Glomerular visceral epithelial cell (primary cell): ENCODE data around the gene LAMB4.

ENCODE experiments used
- DNase-seq: peaks from one replicate; pipeline ENCODE4 v3.0.0-alpha.2; 2016; ENCODE audit errors: extremely low spot score

Gene LAMB4

DNA sequence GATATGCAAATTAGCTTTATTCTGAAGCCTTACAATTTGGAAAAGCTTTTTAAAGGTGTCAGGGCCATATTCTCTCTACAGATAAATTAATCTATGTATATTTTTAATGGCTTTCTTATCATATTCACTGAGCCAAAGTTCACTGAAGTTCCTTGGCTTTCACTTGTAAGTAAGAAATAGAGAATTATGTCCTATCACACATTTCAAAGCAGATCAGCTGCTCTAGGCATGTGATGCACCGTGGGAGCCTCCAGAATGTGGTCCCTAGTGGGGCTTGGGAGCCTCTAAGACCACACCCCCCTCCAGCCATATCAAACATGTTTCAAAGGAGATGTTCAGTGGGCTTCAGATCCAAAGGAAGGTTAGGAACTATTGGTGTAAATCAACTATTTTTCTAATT, 51.5 kb downstream of the LAMB4 start:
- DNase-seq, result no peak

DNA sequence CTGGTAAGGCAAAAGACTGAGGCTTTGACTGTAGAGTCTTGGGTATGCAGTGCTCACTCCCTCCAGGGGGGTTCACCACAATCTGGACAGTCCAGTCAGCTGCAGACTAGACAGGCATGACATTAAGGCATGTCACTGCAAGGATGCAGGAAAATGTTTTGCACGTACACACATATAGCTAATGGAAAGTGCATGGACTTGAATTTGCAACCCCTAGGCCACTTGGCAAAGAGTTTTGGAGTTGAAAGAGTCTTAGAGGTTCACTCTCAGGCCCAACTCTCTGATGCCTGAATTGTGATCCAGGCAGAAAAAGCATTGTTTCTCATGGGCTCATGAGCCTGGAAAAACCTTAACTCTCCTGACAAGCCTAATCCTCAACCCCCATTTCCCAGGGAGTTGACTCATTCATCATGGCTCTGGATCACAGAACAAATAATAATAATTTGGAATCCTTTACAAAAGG, 51.9 kb downstream of the LAMB4 start:
- DNase-seq, result no peak

DNA sequence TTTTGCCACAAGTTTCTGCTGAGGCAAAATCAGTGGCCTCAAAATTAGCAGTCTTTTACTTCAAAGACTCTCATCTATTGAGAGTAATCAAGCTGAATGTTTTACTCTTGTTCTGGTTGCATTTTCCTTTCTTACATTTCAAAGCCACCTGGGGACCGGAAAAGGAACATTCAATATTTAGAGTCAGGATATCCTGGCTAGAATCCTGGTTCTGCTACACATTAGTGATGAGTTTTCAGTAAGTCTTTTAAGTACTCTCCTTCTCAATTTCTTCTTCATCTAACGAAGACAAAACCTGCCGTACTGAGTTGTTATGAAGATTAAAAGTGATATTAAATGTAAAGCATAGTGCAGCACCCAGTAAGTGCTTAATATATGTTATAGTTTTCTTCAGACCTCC, 52.5 kb downstream of the LAMB4 start:
- no peak for DNase-seq

DNA sequence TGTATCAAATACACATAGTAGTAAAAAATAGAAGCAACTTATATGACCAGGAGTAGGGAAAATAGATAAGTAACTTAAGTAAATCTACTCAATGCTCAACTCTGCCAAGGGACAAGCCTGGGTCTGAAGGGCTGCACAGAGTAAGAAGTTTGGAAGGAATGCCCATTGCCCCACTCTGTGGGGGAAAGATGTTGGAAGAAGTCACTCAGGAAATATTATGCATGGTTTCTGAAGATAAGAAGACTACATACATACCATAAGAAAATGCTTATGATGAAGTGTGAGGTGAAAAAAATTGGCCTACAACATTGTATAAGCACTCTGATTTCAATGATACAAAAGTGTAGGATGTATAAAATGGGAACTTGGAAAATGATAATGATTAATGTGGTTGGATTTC, 54.0 kb downstream of the LAMB4 start:
- no peak for DNase-seq

DNA sequence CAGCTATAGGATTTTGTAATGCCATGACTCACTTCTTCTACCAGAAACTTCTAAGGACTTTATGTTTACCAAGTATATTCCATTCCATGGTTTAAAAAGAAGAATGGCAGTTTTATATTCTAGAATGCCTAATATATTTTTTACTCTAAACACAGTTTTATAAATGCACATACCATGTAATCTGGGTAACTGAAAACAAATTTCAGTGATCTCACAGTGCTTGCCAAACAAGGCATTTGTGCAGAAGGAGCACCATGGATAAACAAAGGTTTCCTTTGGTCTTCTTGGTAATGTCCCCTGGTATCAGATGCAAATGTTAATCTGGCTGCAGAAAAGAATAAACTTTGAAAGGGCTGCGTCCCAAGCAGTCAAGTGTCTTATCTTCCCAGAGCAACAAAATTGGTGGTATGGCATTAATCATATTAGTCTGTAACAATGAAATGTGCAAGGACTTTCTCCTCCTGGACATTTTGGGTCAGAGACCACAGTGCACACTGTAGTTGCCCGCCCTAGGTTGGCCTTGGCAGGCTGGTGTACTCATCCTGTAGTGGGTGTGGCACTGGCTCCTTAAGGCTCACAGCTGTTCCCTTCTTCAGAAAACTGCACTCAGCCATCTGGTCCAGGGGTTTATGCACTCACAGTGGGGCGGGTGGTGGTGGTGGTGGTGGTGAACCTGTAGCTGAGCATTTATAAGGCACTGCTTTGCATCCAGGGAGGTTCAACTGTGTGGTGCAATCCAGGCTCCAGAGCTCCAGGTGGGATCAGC, 56.7 kb downstream of the LAMB4 start:
- no peak for DNase-seq

DNA sequence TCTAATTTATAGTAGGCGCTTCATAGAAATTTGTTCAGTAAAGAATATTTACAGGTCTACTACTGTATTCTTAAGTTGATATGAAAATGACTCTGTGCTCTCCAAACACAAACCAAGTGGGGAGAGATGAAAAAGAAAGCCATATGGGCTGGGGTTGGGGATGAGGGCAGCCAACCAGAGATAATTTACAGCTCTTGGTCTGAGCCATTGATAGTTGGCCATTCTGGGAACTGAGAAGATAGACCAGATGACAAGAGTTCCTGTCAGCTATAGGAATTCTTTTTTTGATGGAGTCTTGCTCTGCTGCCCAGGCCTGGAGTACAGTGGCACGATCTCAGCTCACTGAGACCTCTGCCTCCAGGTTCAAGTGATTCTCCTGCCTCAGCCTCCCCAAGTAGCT, 57.4 kb downstream of the LAMB4 start:
- no peak for DNase-seq

DNA sequence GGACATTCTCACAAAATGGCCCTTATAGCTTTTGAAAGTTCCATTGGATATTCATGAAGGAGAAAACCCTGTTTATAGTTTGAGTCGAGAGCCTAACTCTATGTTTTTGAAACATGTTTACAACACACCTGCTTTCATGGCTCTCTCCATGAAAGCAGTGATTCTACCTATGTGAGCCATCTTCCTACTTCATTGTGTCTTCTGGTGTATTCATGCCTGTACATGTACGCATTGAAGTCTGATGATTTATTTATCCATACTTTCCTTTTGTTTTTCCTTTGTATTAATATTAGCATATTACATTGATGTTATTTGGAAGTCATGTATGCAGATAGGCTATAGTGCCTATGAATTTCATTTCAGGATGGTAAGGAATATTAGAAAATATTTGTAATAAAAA, 58.0 kb downstream of the LAMB4 start:
- DNase-seq, result no peak

DNA sequence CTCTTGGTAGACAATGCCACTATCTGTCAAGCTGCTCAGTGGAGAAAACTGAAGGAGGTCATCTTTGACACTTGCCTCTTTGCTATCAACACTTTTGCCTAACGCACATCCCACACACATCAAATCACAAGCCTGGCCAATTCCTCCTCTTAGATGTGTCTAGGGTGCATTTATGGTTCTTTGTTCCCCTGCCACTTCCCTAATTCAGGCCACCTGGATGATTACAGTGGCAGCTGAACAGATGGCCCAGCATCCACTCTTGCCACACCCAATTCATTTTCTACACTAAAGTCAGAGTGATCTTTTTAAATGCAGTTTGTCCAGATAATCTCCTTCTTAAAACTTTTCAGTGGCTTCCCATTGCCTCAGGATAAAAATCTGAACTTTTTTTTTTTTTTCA, 58.6 kb downstream of the LAMB4 start:
- DNase-seq, result no peak

DNA sequence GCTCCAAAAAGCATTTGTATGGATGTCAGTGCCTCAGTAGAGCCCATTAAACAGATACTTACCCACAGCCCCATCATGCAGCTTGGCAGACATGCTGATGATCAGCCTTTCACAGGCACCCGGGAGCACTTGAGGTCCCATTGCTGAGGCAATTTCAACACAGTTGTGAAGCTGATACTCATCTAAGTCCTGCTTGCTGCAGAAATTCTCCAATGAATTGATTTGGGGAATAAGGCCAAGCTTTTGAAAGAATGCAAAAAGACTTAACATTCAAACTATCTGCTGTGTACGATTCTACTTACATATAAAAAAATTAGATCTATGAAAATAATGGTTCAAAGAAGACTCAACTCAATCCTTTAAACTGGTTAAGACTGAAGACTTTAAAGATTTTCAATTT, 60.5 kb downstream of the LAMB4 start:
- no peak for DNase-seq

DNA sequence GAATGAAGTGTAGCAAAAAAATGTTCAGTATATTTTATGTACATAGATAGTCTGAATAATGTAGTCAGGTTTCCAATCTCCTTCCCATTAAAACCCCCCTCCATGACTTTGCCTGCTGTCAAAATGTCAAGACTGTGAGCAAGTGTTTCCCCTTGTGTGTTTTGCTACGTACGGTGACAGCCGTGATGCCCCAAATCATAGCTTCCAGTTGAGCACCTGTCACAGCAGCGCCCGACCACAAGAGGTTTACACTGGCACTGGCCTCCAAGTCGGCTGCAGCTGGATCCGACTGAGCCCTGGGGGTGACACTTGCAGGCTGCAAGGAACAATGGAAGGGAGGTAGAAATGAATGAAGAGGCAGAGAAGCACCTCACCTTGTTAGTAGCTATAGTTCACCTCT, 62.3 kb downstream of the LAMB4 start:
- no peak for DNase-seq

DNA sequence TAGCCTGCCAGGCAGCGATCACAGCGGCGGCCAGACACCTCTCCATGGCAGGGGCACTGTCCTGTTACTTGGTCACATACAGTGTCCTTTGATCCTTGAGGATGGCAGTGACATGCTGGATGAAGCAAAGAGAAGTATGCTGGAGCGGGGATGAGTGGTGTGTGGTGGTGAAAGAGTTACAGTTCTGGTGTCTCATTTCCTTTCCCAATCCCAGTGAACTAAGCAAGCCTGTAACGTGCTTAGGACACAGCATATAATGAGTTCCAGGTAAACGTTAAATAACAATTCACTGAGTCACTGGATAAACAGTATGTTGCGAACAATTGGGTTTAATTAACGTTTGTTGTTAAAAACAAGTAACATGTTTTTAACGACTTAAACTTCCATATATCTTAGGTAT, 63.7 kb downstream of the LAMB4 start:
- no peak for DNase-seq

DNA sequence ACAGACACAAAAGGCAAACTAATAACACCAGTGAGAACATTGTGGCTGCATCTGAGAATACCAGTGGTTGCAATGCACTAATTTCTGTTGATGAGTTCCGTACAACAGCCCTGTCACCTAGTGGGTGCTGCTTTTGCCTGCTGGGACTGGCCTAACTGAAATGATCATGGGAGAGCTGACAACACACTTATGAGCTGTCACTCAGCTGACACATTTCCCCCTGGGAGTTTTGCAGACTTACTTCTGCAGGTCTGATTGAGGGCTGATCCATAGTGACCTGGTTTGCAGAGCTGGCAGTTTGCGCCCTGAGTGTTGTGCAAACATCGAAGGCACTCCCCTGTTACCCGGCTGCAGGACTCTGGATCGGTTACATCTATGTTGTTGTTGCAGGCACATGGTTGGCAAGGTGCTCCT, 66.6 kb downstream of the LAMB4 start:
- DNase-seq, result no peak

DNA sequence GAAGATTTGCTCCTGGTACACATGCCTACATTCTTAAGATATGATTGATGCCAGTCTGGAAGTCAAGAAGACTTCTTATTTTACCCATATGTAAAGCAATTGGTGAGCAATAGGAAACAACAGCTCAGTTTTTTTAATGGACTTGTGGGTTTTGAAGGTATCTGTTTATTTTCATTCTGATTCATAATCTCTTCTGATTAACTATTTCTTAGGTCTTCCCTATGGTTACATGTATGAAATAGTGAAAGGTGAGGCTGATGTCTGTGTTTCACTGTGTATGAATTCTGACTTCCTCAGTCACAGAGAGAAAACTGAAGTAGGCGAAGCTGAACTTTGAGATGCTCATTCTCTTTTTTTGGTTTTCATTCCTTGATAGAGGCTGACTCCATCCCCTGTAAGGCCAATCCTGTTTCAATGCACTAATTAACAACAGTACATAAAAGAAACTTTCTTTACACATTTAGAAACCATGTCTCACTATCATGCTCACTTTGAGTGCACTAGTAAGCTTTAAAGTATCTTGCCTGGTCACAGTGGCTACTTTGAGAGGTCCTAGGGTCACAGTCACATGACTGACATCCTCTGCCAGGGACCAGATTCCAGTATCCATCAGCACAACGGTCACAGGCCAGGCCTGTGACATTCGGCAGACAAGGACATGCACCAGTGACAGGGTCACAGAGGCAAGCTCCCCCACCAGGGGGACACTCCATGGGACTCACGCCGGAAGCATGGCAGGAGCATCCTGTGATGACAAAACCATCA, 67.7 kb downstream of the LAMB4 start:
- DNase-seq, result no peak

DNA sequence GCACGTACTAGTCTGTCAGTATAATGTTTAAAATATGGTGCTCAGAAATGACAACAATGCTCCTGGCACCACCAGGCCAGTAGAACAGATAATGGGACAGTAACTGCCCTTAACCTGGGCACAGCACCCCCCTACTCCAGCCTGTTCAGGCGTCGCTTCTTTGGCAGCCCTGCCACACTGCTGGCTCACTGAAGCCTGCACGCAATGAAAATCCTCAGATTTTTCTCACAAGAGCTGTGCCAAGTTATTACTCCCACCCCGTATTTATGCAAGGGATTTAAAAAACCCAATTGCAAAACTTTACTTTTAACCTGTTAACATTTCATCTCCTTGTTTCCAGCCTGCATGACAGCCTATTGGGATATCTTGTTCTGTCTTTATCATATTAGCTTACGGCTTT, 70.6 kb downstream of the LAMB4 start:
- no peak for DNase-seq

DNA sequence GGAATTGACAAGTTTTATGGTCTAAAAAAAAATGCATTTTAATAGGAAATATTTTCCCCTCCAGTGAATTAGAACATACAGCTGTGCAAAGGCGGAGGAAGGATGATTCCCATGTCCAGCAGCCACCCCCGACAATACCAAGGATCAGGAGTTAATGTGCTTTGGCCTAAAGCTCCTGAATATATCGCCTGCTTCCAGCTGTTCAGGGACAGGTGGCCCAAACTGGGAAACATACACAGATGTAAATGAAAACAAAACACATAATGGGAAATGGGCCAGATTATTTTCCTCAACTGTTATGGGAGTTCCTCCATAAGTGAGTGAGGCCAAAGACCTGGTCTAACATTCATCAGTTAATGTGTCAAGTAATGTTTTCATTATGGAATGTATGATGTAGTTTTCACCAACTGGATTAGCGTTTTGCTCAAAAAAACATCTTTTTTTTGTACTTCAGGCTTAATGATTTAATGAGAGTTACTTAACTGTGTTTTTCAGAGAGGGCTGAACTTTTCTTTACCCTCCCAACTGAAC, 72.1 kb downstream of the LAMB4 start:
- DNase-seq, result peak; percentile 67

DNA sequence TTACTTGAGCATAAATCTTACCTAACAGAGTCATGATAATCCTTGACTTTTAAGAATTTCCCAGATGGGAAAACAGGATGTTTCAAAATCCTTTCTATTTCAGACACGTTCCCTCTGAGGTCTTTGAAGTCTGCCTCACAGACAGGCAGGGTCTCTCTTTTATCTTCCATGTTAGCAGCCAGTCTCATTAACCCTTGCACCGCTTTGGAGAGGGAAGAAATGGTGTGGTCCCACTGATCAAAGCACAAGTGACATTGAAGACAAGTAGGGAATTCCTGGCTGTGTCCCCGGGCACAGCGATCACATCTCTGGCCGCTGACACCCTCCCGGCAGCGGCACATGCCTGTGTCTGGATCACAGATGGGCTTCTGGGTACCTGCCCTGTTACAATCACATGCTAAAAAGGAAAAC, 74.5 kb downstream of the LAMB4 start:
- no peak for DNase-seq

DNA sequence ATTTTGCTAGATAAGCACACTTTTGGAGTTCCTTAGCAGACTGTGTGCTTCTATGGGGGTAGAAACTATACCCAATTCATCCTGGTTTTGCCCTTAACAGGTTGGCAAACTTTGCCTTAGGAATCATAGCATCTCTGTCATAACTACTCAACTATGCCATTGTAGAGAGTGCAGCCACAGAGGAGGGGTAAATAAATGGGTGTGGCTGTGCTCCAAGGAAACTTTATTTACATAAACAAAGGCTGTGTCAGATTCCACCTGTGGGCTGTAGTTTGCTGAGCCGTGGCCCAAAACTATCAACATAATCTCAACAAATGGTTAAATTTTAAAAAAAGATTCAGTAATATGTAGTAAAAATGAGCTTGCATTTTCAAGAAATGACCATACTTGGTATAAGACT, 75.6 kb downstream of the LAMB4 start:
- DNase-seq, result no peak

DNA sequence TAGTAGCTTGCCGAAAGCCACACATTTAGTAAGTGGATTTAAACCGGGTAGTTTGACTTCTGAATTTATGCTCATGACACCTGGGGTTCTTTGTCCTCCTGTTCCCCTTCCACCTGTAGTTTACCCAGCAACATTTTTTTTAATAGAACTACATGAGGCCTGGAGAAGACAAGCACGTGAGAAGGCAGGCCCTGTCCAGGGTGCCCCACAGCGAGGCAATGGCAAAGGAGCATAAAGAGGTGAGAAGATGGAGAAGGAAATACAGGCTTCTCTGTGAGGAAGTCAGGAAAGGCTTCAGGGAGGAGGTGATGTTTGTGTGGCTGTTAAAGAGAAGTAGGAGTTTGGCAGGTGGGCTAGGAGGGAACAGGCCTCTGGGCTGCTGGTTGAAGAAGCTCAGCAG, 76.9 kb downstream of the LAMB4 start:
- DNase-seq, result no peak

DNA sequence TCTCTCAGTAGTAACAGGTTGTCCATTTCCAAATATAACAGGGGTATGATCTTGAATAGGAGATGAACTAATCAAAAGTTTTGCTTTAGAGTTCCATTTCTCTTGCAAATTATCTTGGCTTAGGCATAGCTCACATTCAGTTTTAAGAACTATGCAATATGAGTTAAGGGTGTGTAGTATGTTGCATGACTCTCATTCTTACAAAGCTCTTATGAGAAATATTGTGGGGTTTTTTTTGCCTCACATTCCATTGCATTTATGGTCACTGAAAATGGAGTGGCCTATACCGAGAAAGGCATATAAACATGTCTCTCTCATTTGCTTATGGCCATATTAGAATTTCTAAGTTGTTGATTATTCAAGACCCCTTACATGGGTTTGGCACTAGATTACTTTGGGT, 78.7 kb downstream of the LAMB4 start:
- DNase-seq, result no peak

DNA sequence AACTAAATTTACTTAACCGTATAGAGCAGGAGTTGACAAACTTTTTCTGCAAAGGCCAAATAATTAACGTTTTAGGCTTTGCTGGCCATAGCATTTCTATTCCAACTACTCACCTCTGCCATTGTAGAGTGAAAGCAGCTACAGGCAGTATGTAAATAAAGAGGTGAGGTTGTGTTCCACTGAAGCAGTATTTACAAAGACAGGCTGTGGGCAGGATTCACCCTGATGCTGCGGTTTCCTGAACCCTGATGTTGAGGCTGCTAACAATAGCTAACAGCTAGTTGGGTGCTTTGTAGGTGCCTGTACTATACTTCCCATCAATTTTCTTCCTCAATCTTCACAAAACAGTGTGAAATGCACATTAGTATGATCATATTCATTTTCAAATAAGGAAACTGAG, 80.2 kb downstream of the LAMB4 start:
- DNase-seq, result no peak

DNA sequence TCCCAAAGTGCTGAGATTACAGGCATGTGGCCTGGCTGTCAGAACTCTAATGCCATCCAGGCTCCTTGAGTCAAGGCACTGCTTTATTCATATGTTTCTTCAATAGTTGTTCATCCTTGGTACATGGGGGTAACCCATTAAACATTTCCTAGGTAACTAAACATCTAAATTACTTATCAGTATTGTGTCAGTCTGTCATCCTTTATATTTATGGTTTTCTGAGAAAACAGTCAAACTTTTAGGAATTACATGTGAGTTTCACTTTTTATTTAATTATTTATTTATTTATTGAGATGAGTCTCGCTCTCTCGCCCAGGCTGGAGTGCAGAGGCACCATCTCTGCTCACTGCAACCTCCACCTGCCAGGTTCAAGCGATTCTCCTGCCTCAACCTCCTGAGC, 81.7 kb downstream of the LAMB4 start:
- no peak for DNase-seq

DNA sequence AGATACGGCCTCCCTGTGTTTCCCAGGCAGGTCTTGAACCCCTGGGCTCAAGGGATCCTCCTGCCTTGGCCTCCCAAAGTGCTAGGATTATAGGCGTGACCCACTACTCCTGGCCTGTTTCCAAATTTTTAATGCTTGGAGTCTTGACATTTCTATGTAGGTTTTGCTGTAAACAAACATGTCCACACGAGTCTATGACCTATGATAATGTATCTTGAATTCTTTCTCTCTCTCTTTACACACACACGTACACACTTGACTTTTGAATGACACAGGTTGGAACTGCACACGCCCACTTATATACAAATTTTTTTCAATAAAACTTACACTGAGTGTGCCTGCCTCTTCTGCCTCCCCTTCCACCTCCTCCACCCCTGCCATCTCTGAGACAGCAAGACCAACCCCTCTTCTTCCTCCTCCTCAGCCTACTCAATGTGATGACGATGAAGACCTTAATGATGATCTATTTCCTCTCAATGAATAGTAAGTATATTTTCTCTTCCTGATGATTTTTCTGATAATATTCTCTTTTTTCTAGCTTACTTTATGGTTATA, 83.1 kb downstream of the LAMB4 start:
- no peak for DNase-seq

DNA sequence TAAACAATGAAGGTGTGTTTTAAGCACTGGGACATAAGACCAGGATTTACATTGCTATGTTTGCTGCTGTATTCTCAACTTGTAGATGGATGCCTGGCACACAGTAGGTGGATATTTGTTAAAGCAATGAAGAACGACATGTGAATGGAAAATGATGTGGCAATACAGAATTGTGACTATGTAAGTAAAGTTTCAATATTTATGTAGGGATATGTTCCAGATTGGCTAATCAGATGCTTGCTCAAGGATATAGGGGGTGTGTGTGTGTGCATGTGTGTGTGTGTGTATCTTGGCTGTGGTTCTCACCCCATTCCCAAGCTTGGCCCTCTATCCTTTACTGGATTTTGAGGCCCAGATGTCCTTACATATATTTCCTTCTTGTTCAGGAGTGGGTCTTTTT, 84.5 kb downstream of the LAMB4 start:
- DNase-seq, result no peak
